Hepatocyte (in vitro differentiated cells): ENCODE measurements around the gene UBE2E1.

Source experiments
- CTCF ChIP-seq: fragments of 200-600 bp; sonication (generic); IDR thresholded peaks from 2 replicates; pipeline ENCODE4 v1.5.1; 2016; ENCODE audit warnings: antibody characterized with exemption, mild to moderate bottlenecking; ENCODE audit not compliant: poor library complexity
- EZH2 ChIP-seq: fragments of 200-600 bp; sonication (generic); IDR thresholded peaks from 2 replicates; pipeline ENCODE4 v1.6.1; 2016; ENCODE audit warnings: antibody characterized with exemption, mild to moderate bottlenecking, borderline replicate concordance
- EZH2phosphoT487 ChIP-seq: fragments of 200-600 bp; sonication (generic); IDR thresholded peaks from one replicate; pipeline ENCODE4 v1.6.1; 2018; ENCODE audit warnings: antibody characterized with exemption, mild to moderate bottlenecking, low read depth, moderate library complexity; ENCODE audit not compliant: unreplicated experiment, severe bottlenecking

GRCh38 chr3:23895181-23895580 is 89.4 kb downstream of the UBE2E1 start:
- TF ChIP-seq EZH2 (no peak), CTCF (no peak), EZH2phosphoT487 (no peak)
